ENCODE data around the gene ZFR2.
"Not testable (repeated sequence)": the region's sequence is repeated elsewhere in the genome, so short reads cannot be mapped to it uniquely, and the experiment has no call there.

The ZFR2 gene

GRCh38 chr19:3835055-3835435 is 33.8 kb downstream of the ZFR2 start:
- no peak for DNase-seq

- DNase-seq, result no peak
Measured at GRCh38 chr19:3834349-3835054, 34.3 kb downstream of the ZFR2 start.

GRCh38 chr19:3833578-3834348 is 35.1 kb downstream of the ZFR2 start:
- no peak for DNase-seq

- DNase-seq, result no peak
Measured at GRCh38 chr19:3832001-3832400, 36.8 kb downstream of the ZFR2 start.

- no peak for DNase-seq
Measured at GRCh38 chr19:3831601-3832000, 37.2 kb downstream of the ZFR2 start.

GRCh38 chr19:3830621-3831589 is 37.9 kb downstream of the ZFR2 start:
- no peak for DNase-seq

GRCh38 chr19:3827306-3827705 is 41.5 kb downstream of the ZFR2 start:
- no peak for DNase-seq

GRCh38 chr19:3826163-3826562 is 42.7 kb downstream of the ZFR2 start:
- peak; percentile 45 for DNase-seq

GRCh38 chr19:3825286-3825956 is 43.4 kb downstream of the ZFR2 start:
- DNase-seq, result no peak

- no peak for DNase-seq
Measured at GRCh38 chr19:3823350-3823713, 45.5 kb downstream of the ZFR2 start.

GRCh38 chr19:3822683-3823349 is 46.0 kb downstream of the ZFR2 start:
- no peak for DNase-seq

GRCh38 chr19:3821857-3822364 is 46.9 kb downstream of the ZFR2 start:
- DNase-seq, result no peak

- peak; percentile 14 for DNase-seq
Measured at GRCh38 chr19:3821156-3821555, 47.7 kb downstream of the ZFR2 start.

GRCh38 chr19:3819989-3820388 is 48.8 kb downstream of the ZFR2 start:
- DNase-seq, result no peak

GRCh38 chr19:3818918-3819317 is 49.9 kb downstream of the ZFR2 start:
- DNase-seq, result no peak

- DNase-seq, result no peak
Measured at GRCh38 chr19:3818466-3818865, 50.4 kb downstream of the ZFR2 start.

- DNase-seq, result no peak
Measured at GRCh38 chr19:3817761-3818160, 51.1 kb downstream of the ZFR2 start.

GRCh38 chr19:3816566-3817218 is 52.1 kb downstream of the ZFR2 start:
- DNase-seq, result no peak

- DNase-seq, result not testable (repeated sequence)
Measured at GRCh38 chr19:3816148-3816547, 52.7 kb downstream of the ZFR2 start.

GRCh38 chr19:3814648-3815047 is 54.2 kb downstream of the ZFR2 start:
- DNase-seq, result no peak
